GM12875 (cell line): ENCODE results near the gene HIVEP3.

Experiments used
- H3K4me3 ChIP-seq: one replicate; pipeline ENCODE4 v1.5.1; 2011; ENCODE audit warnings: low read depth, low read length, control low read depth
- CTCF ChIP-seq: IDR thresholded peaks from 2 replicates; pipeline ENCODE4 v1.5.1; 2011; ENCODE audit warnings: low read depth, mild to moderate bottlenecking, control low read depth, inconsistent platforms, low read length, moderate library complexity, borderline replicate concordance; ENCODE audit not compliant: insufficient read depth

HIVEP3 gene

GRCh38 chr1:41583658-41584547 is 334.8 kb downstream of the HIVEP3 start:
- no peak overlapping the region for H3K4me3 ChIP-seq
- no peak for TF ChIP-seq CTCF

- no peak overlapping the region for H3K4me3 ChIP-seq
- no peak for TF ChIP-seq CTCF
Measured at GRCh38 chr1:41582851-41583657, 335.7 kb downstream of the HIVEP3 start.

- H3K4me3 ChIP-seq, result no peak overlapping the region
- no peak for TF ChIP-seq CTCF
Measured at GRCh38 chr1:41582351-41582750, 336.4 kb downstream of the HIVEP3 start.

- no peak overlapping the region for H3K4me3 ChIP-seq
- TF ChIP-seq CTCF, result no peak
Measured at GRCh38 chr1:41582004-41582325, 336.8 kb downstream of the HIVEP3 start.

- no peak overlapping the region for H3K4me3 ChIP-seq
- TF ChIP-seq CTCF, result no peak
Measured at GRCh38 chr1:41581216-41582003, 337.3 kb downstream of the HIVEP3 start.

GRCh38 chr1:41580520-41581172 is 338.1 kb downstream of the HIVEP3 start:
- no peak overlapping the region for H3K4me3 ChIP-seq
- no peak for TF ChIP-seq CTCF
